T-helper 17 cell (primary cell): Measurements from ENCODE around the gene VCP. TPM values are rescaled to one million over a fixed set of nuclear protein-coding genes. Genes with fewer than 3 reads are reported as not detected.

Experiments
- ATAC-seq: fragments of 150-1000 bp; cut with Tn5 transposase; 2 replicates; pipeline ENCODE4 v1.10.0; 2021; ENCODE audit warnings: mild to moderate bottlenecking, moderate library complexity
- DNase-seq, 3 donors: peaks; one replicate each; pipeline versions ENCODE4 v3.0.0 to v3.0.0-alpha.2; 2020 to 2021
- H3K9me3 ChIP-seq: one replicate; pipeline ENCODE4 v1.7.0; 2013; ENCODE audit warnings: low read length, mild to moderate bottlenecking; ENCODE audit not compliant: control insufficient read depth, poor library complexity, severe bottlenecking
- H3K27ac Mint-ChIP-seq: one replicate; pipeline ENCODE4 v1.8.0; 2022; ENCODE audit warnings: mild to moderate bottlenecking, moderate library complexity, mixed read lengths
- H3K27me3 Mint-ChIP-seq: one replicate; pipeline ENCODE4 v1.8.0; 2022; ENCODE audit warnings: mixed read lengths
- H3K36me3 Mint-ChIP-seq: one replicate; pipeline ENCODE4 v1.8.0; 2022; ENCODE audit warnings: low read depth, mixed read lengths
- H3K4me1 Mint-ChIP-seq: one replicate; pipeline ENCODE4 v1.8.0; 2022; ENCODE audit warnings: mild to moderate bottlenecking, mixed read lengths
- H3K4me3 Mint-ChIP-seq: one replicate; pipeline ENCODE4 v1.8.0; 2022; ENCODE audit warnings: mild to moderate bottlenecking, moderate library complexity, mixed read lengths
- total RNA-seq, 4 donors: library from RNA in 2 of 4; stranded (reverse) in 2 of 4; gene quantifications; one replicate each; pipeline ENCODE4 v1.2.3 and lab custom pipeline; 2022 to 2026

The VCP gene
- total RNA-seq (100 to 1,000 TPM; 222 to 238 TPM), total RNA-seq (lab: John Stamatoyannopoulos, UW) (391 to 455 reads per million in 2 donors)

DNA sequence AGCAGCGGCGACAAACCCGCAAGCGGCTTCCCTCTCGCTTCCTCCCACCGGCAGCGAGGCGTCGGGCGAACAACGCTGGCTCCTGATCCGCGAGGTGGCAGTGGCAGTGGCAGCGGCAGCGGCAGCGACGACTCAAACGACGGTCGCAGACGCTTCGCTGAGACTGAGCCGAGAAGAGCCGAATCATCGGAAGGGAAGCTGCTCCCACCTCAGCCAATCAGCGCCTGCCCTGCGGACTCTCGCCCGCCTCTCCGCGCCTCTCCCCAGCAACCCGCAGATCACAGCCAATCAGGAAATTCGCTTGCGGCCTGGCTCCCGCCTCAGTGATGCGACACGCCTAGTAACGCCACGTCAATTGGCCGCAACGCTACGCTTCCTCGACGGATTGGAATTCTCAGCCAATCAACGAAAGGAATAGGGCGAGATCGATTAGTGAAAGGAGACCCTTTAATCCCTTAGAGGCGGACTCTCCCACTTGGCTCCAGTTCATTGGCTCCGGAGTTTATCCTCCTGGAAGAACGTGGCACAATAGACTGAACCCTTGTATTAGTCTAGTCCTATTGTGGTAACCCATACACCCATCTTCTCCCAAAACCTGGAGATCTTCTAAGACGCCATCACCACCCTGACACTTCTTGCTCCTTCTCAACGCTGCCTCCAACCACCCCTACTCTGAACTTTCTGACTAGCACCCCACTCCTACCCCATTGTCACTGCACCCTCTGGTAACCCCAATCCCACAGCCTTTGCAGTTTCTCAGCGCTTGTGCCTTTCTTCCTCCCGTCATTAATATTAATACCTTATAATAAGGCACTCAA lies at the start of gene VCP:
Gene VCP (minus strand): TSS at position 165 of the 818 bp plus-strand sequence. CDS start 272 bp downstream, outside the sequence.
- ATAC-seq (peak; percentile 90), DNase-seq (peak; percentile 92 to 97 (median 93))
- H3K36me3 Mint-ChIP-seq: peaks cover 4% of the 10 kb centered on the region
- H3K4me1 Mint-ChIP-seq: peaks cover 40% of the 10 kb centered on the region
- H3K27ac Mint-ChIP-seq: peak within 1 kb of the TSS; percentile 92
- H3K27me3 Mint-ChIP-seq: no peaks in the 10 kb centered on the region
- peak within 1 kb of the TSS; percentile 92 for H3K4me3 Mint-ChIP-seq
- no peaks in the 10 kb centered on the region for H3K9me3 ChIP-seq

DNA sequence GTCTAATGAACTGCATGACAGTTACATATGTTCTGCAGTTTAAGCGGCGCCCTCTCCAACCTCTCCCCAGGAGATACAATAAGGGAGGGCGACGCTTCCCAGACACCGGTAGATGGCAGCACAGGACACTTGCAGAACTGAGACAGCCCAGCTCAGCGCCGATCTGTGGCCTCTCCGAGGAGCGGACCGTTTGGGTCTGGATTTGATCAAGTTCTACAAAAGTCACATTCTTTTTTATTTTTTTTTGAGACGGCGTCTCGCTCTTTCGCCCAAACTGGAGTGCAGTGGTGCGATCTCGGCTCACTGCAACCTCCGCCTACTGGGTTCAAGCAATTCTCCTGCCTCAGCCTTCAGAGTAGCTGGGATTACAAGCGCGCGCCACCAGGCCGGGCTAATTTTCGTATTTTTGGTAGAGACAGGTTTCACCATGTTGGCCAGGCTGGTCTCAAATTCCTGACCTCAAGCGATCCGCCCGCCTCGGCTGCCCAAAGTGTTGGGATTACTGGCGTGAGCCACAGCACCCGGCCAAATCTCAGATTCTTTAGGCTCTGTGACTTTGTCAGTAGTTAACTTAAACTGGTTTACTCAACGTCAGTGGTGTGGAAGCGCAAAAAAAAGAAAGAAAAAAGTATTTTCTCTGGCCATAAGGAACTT lies 44.6 kb upstream of the VCP start:
- ATAC-seq: peak; percentile 73
- Mint-ChIP-seq H3K27ac (peak overlapping the region; percentile 96), H3K4me1 (peaks cover 37% of the 10 kb centered on the region), H3K36me3 (no peaks in the 10 kb centered on the region), H3K27me3 (peaks cover 8% of the 10 kb centered on the region), H3K4me3 (peak overlapping the region; percentile 99)
- no peaks in the 10 kb centered on the region for H3K9me3 ChIP-seq
- peak; percentile 71 to 85 (median 77) for DNase-seq

DNA sequence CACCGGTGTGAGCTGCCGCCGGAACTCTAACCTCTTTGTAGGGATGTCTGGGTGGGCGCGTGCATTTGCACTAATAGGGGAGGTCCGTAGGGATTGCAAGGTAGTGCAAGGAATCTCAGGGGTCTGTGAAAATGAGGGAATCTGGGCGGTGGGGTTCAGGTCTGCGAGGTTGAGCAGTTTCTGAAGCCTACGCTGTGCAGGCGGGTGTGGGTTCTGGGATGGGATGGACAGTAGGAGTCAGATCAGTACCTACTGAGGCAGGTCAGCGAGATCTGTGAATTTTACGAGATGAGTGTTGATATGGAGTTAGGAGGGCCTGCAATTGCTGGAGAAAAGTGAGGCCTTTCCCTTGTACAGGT lies 44.1 kb upstream of the VCP start:
- no peaks in the 10 kb centered on the region for H3K36me3 Mint-ChIP-seq
- H3K27ac Mint-ChIP-seq: peak overlapping the region; percentile 96
- H3K4me1 Mint-ChIP-seq: peaks cover 42% of the 10 kb centered on the region
- ATAC-seq (no peak), DNase-seq (no peak)
- H3K9me3 ChIP-seq: no peaks in the 10 kb centered on the region
- peak overlapping the region; percentile 99 for H3K4me3 Mint-ChIP-seq
- H3K27me3 Mint-ChIP-seq: peaks cover 8% of the 10 kb centered on the region

DNA sequence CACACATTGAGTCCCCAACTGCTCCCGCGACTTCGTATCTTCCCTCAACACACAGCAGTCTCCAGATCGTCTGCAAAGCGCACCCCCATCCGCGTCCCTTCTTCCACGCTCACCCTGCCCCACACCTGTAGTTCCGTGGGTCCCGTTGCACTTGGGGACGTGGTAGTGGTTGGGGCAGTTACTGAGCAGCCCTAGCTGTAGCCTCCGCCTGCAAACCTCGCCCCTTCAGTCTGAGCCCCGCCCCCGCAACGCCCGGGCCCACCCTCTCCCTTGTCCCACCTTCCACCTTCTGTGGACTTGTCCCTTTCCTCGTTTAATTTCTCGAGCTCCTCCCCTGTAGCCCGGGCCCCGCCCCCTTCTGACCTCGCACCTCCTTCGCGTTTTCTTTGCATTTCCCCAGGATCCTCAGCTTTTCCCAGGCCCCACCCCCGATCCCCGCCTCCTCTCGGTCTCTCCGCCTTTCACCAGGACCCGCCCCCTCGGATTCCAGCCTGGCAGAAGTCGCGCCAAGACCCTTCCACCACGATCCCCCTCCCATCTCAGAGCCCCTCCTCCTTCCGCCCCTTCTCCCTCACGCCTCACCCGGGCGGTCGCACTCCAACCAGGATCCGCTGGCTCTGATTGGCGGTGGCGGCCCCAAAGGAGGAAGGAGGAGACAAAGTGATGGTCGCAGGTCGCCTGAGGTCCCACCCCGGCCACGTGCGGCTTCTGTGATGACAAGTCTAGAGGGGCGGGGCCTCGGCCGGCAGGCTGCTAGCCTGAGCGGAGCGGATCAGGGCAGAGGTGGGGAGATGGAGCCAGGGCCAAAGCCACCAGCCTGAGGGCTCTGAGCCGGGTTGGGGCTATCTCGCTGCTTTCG lies 43.5 kb upstream of the VCP start, which contains the start of gene ATOSB:
Gene ATOSB (minus strand): TSS at position 183 of the 859 bp plus-strand sequence. CDS start 7,588 bp downstream, outside the sequence.
- Mint-ChIP-seq H3K4me1 (peaks cover 47% of the 10 kb centered on the region), H3K27me3 (peaks cover 2% of the 10 kb centered on the region), H3K36me3 (no peaks in the 10 kb centered on the region), H3K4me3 (peak within 1 kb of the TSS; percentile 99), H3K27ac (peak within 1 kb of the TSS; percentile 96)
- peak; percentile 72 for ATAC-seq
- H3K9me3 ChIP-seq: no peaks in the 10 kb centered on the region
- DNase-seq: peak; percentile 82 to 94 (median 93)

DNA sequence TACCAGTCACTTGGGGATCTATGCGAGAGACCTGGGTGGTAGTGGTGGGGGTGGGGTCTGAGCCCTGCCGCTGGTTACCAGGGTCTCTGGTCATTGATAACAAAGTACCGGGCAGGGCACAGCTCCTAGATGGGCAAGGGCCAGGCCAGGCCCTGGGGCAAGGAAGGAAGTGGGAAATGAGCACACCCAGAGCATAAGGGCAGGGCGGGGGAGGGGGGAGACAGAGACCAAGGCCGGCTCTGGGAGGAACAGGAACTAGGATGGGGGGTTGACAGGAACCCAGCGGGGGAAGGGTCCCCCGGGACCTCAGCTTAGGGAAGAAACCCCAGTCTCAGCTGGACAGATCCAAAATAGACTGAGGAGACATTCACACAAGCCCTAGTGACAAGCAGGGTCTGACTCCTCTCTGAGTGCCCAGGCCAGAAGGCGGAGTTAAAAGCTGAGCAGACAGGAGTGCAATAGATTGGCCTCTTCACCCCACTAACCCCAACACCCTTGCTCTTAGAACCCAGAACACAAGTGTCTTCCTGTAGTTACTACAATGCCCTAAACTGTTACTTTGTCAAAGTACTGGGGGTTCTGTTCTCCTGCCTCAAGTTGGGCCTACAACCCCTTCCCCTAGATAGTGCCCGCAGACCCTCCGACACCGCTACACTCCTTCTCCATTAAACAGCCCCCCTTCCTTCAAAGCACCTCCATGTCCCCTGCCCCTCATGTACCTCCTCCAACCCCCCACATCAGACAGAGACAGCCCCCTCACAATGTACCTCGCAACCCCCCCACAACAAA lies 42.6 kb upstream of the VCP start:
- ATAC-seq: no peak
- H3K4me1 Mint-ChIP-seq: peaks cover 54% of the 10 kb centered on the region
- no peaks in the 10 kb centered on the region for H3K9me3 ChIP-seq
- H3K4me3 Mint-ChIP-seq: peak overlapping the region; percentile 99
- H3K27me3 Mint-ChIP-seq: no peaks in the 10 kb centered on the region
- no peaks in the 10 kb centered on the region for H3K36me3 Mint-ChIP-seq
- no peak for DNase-seq
- peak overlapping the region; percentile 96 for H3K27ac Mint-ChIP-seq

DNA sequence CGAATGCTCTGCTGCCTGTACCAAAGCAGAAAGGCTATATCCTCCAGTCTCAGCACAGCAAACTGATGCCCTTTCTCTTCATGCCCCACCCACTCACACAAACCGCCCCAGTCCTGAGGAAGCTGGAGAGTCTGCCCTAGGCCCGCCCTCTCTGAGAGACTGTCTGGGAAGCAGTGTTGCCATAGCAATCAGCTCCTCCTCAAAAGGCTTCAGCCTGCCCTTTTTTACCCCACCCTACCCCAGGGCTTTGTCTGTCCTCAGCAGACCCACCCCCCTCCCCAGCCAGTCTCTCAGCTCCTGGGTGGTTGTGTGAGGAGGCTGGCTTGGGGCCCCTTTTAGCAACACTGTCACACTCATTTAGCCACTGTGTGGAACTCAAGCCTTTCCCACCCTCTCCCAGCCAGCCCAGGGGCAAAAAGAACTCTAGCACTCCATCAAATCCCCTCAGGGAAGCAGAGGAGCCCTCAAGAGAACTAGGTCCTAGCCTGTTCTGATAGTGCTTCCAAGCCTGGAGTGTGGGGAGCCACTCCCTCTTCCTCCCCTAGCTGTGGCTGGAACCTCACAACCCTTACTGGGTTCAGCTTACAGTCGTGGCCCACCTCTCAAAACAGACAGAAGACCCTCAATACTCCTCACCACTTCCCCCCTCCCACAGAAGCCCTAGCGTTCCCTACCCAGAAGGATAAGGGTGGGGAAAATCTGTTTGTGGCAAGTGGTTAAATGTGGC lies 41.9 kb upstream of the VCP start:
- ATAC-seq: peak; percentile 29
- peak overlapping the region; percentile 96 for H3K27ac Mint-ChIP-seq
- H3K36me3 Mint-ChIP-seq: no peaks in the 10 kb centered on the region
- H3K4me1 Mint-ChIP-seq: peaks cover 58% of the 10 kb centered on the region
- H3K4me3 Mint-ChIP-seq: peak overlapping the region; percentile 99
- peak; percentile 46 to 76 (median 52) for DNase-seq
- H3K27me3 Mint-ChIP-seq: no peaks in the 10 kb centered on the region
- no peaks in the 10 kb centered on the region for H3K9me3 ChIP-seq

DNA sequence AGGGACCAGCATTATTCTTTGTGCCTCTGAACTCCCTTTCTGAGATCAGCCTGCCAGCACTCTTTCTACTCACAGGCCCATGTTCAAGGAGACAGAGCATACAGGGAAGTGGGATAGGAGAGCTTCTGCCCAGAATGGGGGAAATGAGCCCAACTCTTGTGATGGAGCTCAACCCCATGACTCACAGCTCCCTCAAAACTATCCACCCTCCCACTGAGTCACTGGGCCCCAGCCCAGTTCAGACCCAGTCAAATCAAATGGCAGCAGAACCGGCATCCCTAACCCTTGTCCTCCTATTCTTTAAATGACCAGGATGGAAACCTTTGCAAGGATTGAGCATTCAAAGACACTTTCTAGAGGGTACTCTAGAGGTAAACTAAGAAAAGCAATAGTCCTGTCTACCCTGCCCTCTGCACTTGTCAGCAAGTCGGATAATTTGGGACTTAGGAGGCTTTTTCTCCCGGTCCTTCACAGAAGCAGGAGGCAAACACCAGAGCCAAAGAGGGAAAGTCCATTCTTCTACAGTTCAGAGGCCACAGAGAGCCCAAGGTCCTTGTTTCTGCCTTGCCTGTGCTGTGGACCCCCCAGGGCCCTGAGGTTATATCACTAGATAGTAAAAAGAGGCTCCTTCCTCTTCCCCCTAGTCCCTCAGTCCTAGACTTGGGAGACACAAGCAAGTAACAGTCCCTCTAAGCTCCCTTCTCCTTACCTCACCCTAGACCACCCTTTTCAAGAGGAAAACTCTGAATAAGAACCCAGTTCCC lies 40.0 kb upstream of the VCP start:
- no peak for DNase-seq
- Mint-ChIP-seq H3K4me1 (peaks cover 62% of the 10 kb centered on the region), H3K27me3 (no peaks in the 10 kb centered on the region)

DNA sequence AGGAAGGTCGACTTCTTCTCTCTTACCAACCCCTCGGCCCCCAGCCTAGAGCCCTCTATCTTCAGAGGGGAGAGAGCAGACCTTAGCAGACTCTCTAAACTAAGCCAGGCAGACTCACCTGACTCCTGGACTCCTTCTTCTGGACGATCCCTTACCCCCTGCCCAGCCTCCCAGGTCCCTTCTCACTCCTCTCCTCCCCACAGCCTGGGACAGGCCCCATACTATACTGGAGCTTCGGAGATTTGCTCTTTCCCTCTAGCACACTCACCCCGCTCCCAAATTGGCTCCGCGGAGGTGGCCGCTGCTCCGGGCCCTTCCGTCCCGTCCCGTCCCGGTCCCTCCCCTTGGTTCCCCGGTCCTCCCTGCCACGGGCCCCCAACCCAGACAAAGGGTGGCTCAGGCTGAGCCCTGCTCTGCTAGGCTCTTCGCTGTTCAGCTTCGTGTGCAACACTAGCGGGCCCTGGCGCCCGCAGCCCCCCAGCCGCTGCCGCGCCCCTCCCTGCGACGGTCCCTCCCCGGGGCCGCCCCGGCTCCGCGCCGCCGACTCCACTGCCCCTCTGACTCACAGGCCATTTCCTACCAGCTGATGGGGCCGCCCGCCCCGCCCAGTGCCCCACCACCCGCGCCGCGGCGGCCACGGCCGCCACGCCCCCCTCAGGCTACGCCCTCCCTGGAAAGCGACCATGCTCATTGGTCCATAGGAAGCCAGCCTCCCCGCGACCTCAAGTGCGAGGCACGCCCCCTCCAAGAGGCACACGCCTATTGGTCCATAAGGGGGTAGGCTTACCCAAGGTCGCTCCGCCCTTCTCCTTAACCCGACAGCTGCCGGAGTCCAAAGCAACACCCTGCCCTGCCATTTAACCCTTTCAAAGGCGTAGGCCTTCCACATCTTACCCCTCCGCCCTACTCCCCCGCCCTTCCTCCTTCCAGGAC lies 38.8 kb upstream of the VCP start:
- no peaks in the 10 kb centered on the region for H3K36me3 Mint-ChIP-seq
- H3K27ac Mint-ChIP-seq: peak overlapping the region; percentile 92
- no peaks in the 10 kb centered on the region for H3K9me3 ChIP-seq
- H3K4me3 Mint-ChIP-seq: peak overlapping the region; percentile 83
- DNase-seq (peak; percentile 89 to 96 (median 95)), ATAC-seq (peak; percentile 80)
- peaks cover 57% of the 10 kb centered on the region for H3K4me1 Mint-ChIP-seq
- no peaks in the 10 kb centered on the region for H3K27me3 Mint-ChIP-seq

More for the DNA sequence above, 40.0 kb upstream of the VCP start:
- H3K9me3 ChIP-seq: no peaks in the 10 kb centered on the region
- H3K4me3 Mint-ChIP-seq: peak overlapping the region; percentile 83
- no peak for ATAC-seq
- no peaks in the 10 kb centered on the region for H3K36me3 Mint-ChIP-seq
- peak overlapping the region; percentile 92 for H3K27ac Mint-ChIP-seq

DNA sequence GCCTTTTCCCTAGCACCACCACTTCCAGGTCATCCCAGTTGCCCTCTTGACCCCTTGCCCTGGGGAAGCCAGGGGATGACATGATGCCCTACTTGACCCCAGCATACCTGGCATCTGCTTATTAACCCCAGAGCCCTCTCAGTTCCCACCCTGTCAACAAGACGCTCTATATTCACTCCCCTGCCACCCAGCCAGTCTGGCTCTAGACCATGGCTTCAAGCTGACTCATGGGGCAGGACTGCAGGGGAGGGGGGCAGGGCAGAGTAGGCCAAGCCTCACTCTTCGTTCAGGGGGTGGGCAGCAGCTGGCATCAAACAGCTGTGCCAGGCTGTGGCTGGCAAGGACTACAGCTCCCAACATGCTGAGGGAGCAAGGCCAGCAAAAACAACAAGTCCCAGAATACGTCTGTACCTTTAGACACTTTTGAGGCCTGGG lies 37.9 kb upstream of the VCP start:
- Mint-ChIP-seq H3K36me3 (peaks cover 5% of the 10 kb centered on the region), H3K4me3 (peak overlapping the region; percentile 83), H3K27ac (peak overlapping the region; percentile 92), H3K27me3 (no peaks in the 10 kb centered on the region), H3K4me1 (peaks cover 48% of the 10 kb centered on the region)
- DNase-seq (no peak), ATAC-seq (no peak)
- no peaks in the 10 kb centered on the region for H3K9me3 ChIP-seq

DNA sequence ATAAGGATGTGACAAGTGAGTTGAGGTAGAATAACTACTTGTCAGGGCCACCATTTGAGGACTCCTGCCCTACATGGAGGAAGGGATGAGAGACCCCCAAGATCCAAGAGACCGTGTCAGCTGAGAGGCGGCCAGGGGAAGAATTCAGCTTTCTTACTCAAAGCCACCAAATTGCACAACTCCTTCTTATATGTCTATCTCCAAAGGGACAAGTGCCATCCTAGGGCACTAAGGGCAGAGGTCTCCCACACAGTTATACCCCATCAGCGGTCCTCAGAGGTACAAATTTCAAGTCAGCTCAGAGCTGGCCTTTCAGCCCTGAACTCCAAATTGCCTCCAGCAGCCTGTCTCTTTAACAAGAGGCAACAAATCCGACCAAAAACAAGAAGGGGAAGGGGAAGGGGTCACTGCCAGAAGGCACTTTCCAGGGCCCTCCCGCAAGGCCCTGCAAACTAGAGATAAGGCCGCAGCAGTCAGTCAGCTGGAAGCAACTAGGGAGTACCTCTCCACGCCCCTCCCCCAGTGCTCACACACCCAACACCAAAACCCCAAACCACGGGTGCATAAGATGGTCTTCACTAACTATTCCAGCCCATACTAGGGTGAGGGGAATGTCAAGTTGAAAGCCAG lies 36.6 kb upstream of the VCP start:
- H3K27me3 Mint-ChIP-seq: no peaks in the 10 kb centered on the region
- ATAC-seq (no peak), DNase-seq (no peak)
- H3K4me3 Mint-ChIP-seq: no peak overlapping the region
- peak overlapping the region; percentile 6 for H3K27ac Mint-ChIP-seq
- no peaks in the 10 kb centered on the region for H3K9me3 ChIP-seq
- H3K36me3 Mint-ChIP-seq: peaks cover 5% of the 10 kb centered on the region
- H3K4me1 Mint-ChIP-seq: peaks cover 37% of the 10 kb centered on the region
